Prostate gland (tissue), 2 donors: ENCODE results near the gene APOM. TPM values are rescaled to one million over a fixed set of nuclear protein-coding genes. Genes with fewer than 3 reads are reported as not detected.
A peak's percentile ranks its signal among the peaks of the same experiment; 100 is the strongest.

ENCODE experiments used
- DNase-seq: peaks from one replicate; pipeline ENCODE4 v3.0.0-alpha.2; 2019; ENCODE audit warnings: low spot score
- H3K27ac ChIP-seq, 2 donors: fragments of 200-600 bp; sonication (generic); 2 replicates each; pipeline ENCODE4 v1.5.1; 2017 to 2019
- H3K27me3 ChIP-seq: fragments of 200-600 bp; sonication (generic); replicated peaks from 2 replicates; pipeline ENCODE4 v1.5.1; 2019; ENCODE audit not compliant: insufficient read depth
- H3K36me3 ChIP-seq, 2 donors: fragments of 200-600 bp; sonication (generic); 1 replicate in 1 of 2; 2 replicates in 1 of 2; pipeline versions ENCODE4 v1.5.1 to v1.8.1; 2017 to 2019
- H3K4me1 ChIP-seq: fragments of 200-600 bp; sonication (generic); replicated peaks from 2 replicates; pipeline ENCODE4 v1.5.1; 2019
- H3K4me3 ChIP-seq, 2 donors: fragments of 200-600 bp; sonication (generic); 2 replicates each; pipeline ENCODE4 v1.5.1; 2017 to 2019
- H3K9me3 ChIP-seq: fragments of 200-600 bp; sonication (generic); 2 replicates; pipeline ENCODE4 v1.5.1; 2017
- CTCF ChIP-seq, 4 experiments: fragments of 200-600 bp in 2 of 4; fragments of 450-650 bp in 2 of 4; sonication (generic) in 2 of 4; IDR thresholded peaks; 1 replicate in 3 of 4; 2 replicates in 1 of 4; pipeline ENCODE4 v1.5.1; 2016 to 2019; ENCODE audit warnings: antibody characterized with exemption in 4 of 4, mild to moderate bottlenecking in 2 of 4, moderate library complexity in 2 of 4
- POLR2A ChIP-seq: fragments of 450-650 bp; IDR thresholded peaks from one replicate; pipeline ENCODE4 v1.6.1; 2016; ENCODE audit warnings: antibody characterized with exemption, mild to moderate bottlenecking
- POLR2AphosphoS5 ChIP-seq: sonication (generic); formaldehyde crosslinking; IDR thresholded peaks from one replicate; pipeline ENCODE4 v1.6.1; 2017; ENCODE audit warnings: antibody characterized with exemption
- WGBS: methylation state at CpG from one replicate; pipeline ENCODE4 v1.1.5; 2018; 5-methylcytosine and 5-hydroxymethylcytosine counted together
- intact Hi-C: fragments of 100-400 bp; cut with DNase I; formaldehyde crosslinking; loops from one replicate; pipeline ENCODE4 v1.14.2; 2022
- total RNA-seq, 2 donors: library from RNA; depleted of rRNA; stranded (reverse); fragments of >200 nt; gene quantifications; one replicate each; pipeline ENCODE4 v1.1.0, GENCODE V29; 2016

The APOM gene
- total RNA-seq, 2 donors from 2014 or later: 1.6 to 6.8 TPM

DNA sequence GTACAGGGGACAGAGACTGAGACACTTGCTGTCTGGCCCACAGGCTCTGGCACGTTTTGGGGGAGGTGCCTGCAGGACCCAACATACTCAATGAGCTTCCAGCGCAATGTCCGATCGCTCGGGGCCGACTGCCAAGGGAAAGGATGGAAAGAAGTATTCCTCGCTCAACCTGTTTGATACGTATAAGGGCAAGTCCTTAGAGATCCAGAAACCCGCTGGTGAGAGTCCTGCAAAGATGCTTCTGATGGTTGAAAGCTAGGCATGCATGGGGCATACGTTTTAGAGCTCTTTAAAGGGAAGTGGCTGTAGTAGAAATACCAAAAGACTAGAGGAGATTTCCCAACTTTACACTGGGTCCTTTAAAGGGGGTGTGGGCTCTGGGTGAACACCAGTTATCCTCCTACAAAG is 33.0 kb upstream of the APOM start:
- intact Hi-C loops: loop anchor here (5.0 kb wide), 1 partner anchor 1350 kb away; no protein-coding TSS in a partner anchor
- 26% methylated on average over 10 of the region's 10 CpGs for WGBS
- H3K4me1 ChIP-seq: no peaks in the 10 kb centered on the region
- no peaks in the 10 kb centered on the region for H3K27me3 ChIP-seq
- TF ChIP-seq POLR2A (no peak), CTCF (IDR thresholded peaks at IDR 0.05) (no peak), POLR2AphosphoS5 (peak; percentile 84)
- no peaks in the 10 kb centered on the region for H3K9me3 ChIP-seq
- peak overlapping the region in 1 of 2 donors; percentile 84 for H3K4me3 ChIP-seq
- peak overlapping the region; percentile 92 to 96 for H3K27ac ChIP-seq
- peak; percentile 91 for DNase-seq
- peaks cover 35 to 36% of the 10 kb centered on the region in 2 donors for H3K36me3 ChIP-seq

GRCh38 chr6:31624070-31624469 is 31.6 kb upstream of the APOM start:
- Histone ChIP-seq H3K4me1 (no peaks in the 10 kb centered on the region), H3K27me3 (no peaks in the 10 kb centered on the region), H3K36me3 (peaks cover 48 to 49% of the 10 kb centered on the region in 2 donors), H3K4me3 (no peak overlapping the region), H3K9me3 (no peaks in the 10 kb centered on the region), H3K27ac (no peak overlapping the region)
- TF ChIP-seq POLR2AphosphoS5: no peak
- TF ChIP-seq CTCF (IDR thresholded peaks at IDR 0.05): no peak
- no peak for TF ChIP-seq POLR2A
- intact Hi-C loops: loop anchor here (5.0 kb wide), 1 partner anchor 1348 kb away; no protein-coding TSS in a partner anchor
- no peak for DNase-seq
- 78% methylated on average over 10 of the region's 10 CpGs for WGBS

GRCh38 chr6:31626952-31627351 is 28.7 kb upstream of the APOM start:
- DNase-seq: no peak
- Histone ChIP-seq H3K4me3 (no peak overlapping the region), H3K27ac (no peak overlapping the region), H3K36me3 (peaks cover 60 to 61% of the 10 kb centered on the region in 2 donors), H3K27me3 (no peaks in the 10 kb centered on the region), H3K4me1 (no peaks in the 10 kb centered on the region), H3K9me3 (no peaks in the 10 kb centered on the region)
- intact Hi-C loops: no loop called here
- WGBS: 86% methylated on average over 7 of the region's 10 CpGs
- TF ChIP-seq CTCF (IDR thresholded peaks at IDR 0.05) (no peak), POLR2AphosphoS5 (no peak), POLR2A (no peak)

- 92% methylated on average over 19 of the region's 19 CpGs for whole genome bisulfite sequencing
- no peak for DNase-seq
- no peaks in the 10 kb centered on the region for H3K9me3 ChIP-seq
- no peaks in the 10 kb centered on the region for H3K27me3 ChIP-seq
- no peak overlapping the region for H3K27ac ChIP-seq
- H3K4me1 ChIP-seq: no peaks in the 10 kb centered on the region
- H3K36me3 ChIP-seq: peaks cover 60 to 61% of the 10 kb centered on the region in 2 donors
- intact Hi-C loops: no loop called here
- TF ChIP-seq CTCF (IDR thresholded peaks at IDR 0.05) (no peak), POLR2A (no peak), POLR2AphosphoS5 (no peak)
- H3K4me3 ChIP-seq: no peak overlapping the region
Measured at GRCh38 chr6:31627690-31628287, 27.9 kb upstream of the APOM start.

DNA sequence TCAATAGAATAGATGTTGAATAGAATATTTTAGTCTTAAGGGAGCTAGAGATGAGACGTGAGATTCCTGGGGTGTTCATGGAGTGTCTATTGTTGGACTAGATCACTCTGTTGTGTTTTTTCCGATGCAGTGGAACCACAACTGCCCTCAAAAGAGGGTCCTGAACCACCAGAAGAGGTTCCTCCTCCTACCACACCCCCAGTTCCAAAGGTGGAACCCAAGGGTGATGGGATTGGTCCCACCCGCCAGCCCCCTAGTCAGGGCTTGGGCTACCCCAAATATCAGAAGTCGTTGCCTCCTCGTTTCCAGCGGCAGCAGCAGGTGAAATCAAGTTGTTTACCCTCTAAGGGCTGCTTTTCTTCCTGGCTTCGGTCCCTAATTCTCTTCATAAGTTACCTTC is 26.7 kb upstream of the APOM start:
- H3K36me3 ChIP-seq: peaks cover 60 to 66% of the 10 kb centered on the region in 2 donors
- H3K9me3 ChIP-seq: no peaks in the 10 kb centered on the region
- no peak for DNase-seq
- intact Hi-C loops: no loop called here
- H3K27me3 ChIP-seq: no peaks in the 10 kb centered on the region
- H3K27ac ChIP-seq: no peak overlapping the region
- no peak overlapping the region for H3K4me3 ChIP-seq
- TF ChIP-seq POLR2AphosphoS5 (no peak), CTCF (IDR thresholded peaks at IDR 0.05) (no peak), POLR2A (no peak)
- no peaks in the 10 kb centered on the region for H3K4me1 ChIP-seq
- 83% methylated on average over 7 of the region's 7 CpGs for WGBS
